Measurements from ENCODE around the gene RAB9B. TPM values are rescaled to one million over a fixed set of nuclear protein-coding genes. Genes with fewer than 3 reads are reported as not detected.

Gene RAB9B
- total RNA-seq, 1 experiment from 2014 or later = 0.67 TPM

GRCh38 chrX:103773445-103773844, 58.6 kb downstream of the RAB9B start:
- DNase-seq (ENCODE audit: extremely low read depth, low read depth) = no peak

Small RNA genes within 50 kb of the gene (small RNA-seq; reads per million reads assigned to genes)
- 0 reads per million in 2 experiments for gene RNA5SP511

Other genes with a start within 250 kb of the RAB9B start
- gene TCEAL4, start 246.7 kb downstream of the RAB9B start, total RNA-seq (2014; rRNA removed; shearing (Covaris generic)) = 86.8 and 104 TPM in 2 replicates
- 3.2 and 5.0 TPM in 2 replicates for gene TCEAL3, start 224.3 kb downstream of the RAB9B start, total RNA-seq (2014; rRNA removed; shearing (Covaris generic))
- 38.9 and 48.5 TPM in 2 replicates for gene TCEAL1, start 203.3 kb downstream of the RAB9B start, total RNA-seq (2014; rRNA removed; shearing (Covaris generic))
- 735 and 754 TPM in 2 replicates for gene MORF4L2, start 145.6 kb downstream of the RAB9B start, total RNA-seq (2014; rRNA removed; shearing (Covaris generic))
- gene TMEM31, start 121.3 kb downstream of the RAB9B start, total RNA-seq (2014; rRNA removed; shearing (Covaris generic)) = not detected in 2 replicates
- gene PLP1, start 55.4 kb downstream of the RAB9B start, total RNA-seq (2014; rRNA removed; shearing (Covaris generic)) = not detected in 2 replicates
- gene TMSB15B, start 130.4 kb upstream of the RAB9B start, total RNA-seq (2014; rRNA removed; shearing (Covaris generic)) = 4.8 and 7.4 TPM in 2 replicates
- gene H2BW1, start 181.5 kb upstream of the RAB9B start, total RNA-seq (2014; rRNA removed; shearing (Covaris generic)) = not detected in 2 replicates
- gene H2BW2, start 207.7 kb upstream of the RAB9B start, total RNA-seq (2014; rRNA removed; shearing (Covaris generic)) = not detected in 2 replicates
- gene TMSB15C, start 244.0 kb upstream of the RAB9B start, total RNA-seq (2014; rRNA removed; shearing (Covaris generic)) = 5.0 and 6.0 TPM in 2 replicates

Measured in NCI-H460 (cell line).